Omental fat pad (tissue), 4 donors: Measurements from ENCODE around the gene REXO2. TPM values are rescaled to one million over a fixed set of nuclear protein-coding genes. Genes with fewer than 3 reads are reported as not detected.

Experiments
- ATAC-seq: fragments of 150-250 bp; one replicate; pipeline ENCODE4 v1.9.1; 2016; ENCODE audit warnings: mild to moderate bottlenecking, moderate library complexity; ENCODE audit not compliant: low FRiP score
- DNase-seq: peaks from one replicate; pipeline ENCODE4 v3.0.0-alpha.2; 2019; ENCODE audit warnings: low spot score
- total RNA-seq, 4 donors: library from RNA; depleted of rRNA; stranded (reverse); fragments of >200 nt; gene quantifications; one replicate each; pipeline ENCODE4 v1.1.0, GENCODE V29; 2016
- TF ChIP-seq, protein P1 (sequence below), 3 donors: fragments of 450-650 bp; IDR thresholded peaks; one replicate each; pipeline ENCODE4 v1.5.1; 2016 to 2017; ENCODE audit warnings: antibody characterized with exemption in 3 of 3, mild to moderate bottlenecking in 3 of 3, moderate library complexity in 2 of 3

REXO2 gene
- total RNA-seq, 4 donors from 2014 or later = 87.3 to 154 (median 106) TPM

DNA sequence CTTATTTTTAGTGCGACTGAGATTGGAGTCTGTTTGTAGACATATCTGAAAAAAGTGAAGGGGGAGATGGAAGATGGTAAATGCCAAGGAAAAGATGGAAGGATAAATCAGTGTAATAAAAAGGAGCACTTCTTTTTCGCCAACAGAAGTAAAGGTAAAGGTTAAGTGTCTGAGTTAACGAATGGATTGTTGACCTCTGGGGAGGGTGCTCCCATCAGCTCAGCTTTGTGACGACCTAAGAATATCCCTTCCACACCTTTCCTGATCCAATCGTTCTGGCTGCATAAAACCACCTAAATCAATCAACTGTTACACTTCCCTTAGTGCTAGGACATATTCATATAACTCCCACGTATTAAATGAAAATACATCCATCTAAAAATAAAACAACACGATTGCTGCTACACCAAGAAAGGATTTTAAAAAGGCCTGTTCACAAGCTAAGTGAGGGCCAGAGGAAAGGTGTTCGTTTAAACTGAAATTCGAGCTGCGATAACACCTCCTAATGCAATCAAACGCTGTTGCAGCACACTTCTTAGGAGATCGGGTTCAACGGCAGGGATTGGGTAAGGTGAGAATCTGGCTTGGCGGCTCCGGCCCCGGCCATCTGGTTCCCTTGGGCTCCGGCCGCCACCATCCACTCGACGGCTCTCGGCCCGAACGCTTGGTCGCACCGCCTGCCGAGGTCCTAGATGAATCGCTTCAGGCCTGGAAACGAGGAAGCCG, 39.6 kb upstream of the REXO2 start:
- peak; percentile 35 for ATAC-seq
- TF ChIP-seq, protein P1, sequence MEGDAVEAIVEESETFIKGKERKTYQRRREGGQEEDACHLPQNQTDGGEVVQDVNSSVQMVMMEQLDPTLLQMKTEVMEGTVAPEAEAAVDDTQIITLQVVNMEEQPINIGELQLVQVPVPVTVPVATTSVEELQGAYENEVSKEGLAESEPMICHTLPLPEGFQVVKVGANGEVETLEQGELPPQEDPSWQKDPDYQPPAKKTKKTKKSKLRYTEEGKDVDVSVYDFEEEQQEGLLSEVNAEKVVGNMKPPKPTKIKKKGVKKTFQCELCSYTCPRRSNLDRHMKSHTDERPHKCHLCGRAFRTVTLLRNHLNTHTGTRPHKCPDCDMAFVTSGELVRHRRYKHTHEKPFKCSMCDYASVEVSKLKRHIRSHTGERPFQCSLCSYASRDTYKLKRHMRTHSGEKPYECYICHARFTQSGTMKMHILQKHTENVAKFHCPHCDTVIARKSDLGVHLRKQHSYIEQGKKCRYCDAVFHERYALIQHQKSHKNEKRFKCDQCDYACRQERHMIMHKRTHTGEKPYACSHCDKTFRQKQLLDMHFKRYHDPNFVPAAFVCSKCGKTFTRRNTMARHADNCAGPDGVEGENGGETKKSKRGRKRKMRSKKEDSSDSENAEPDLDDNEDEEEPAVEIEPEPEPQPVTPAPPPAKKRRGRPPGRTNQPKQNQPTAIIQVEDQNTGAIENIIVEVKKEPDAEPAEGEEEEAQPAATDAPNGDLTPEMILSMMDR (IDR thresholded peaks at IDR 0.05) = no peak
- no peak for DNase-seq

DNA sequence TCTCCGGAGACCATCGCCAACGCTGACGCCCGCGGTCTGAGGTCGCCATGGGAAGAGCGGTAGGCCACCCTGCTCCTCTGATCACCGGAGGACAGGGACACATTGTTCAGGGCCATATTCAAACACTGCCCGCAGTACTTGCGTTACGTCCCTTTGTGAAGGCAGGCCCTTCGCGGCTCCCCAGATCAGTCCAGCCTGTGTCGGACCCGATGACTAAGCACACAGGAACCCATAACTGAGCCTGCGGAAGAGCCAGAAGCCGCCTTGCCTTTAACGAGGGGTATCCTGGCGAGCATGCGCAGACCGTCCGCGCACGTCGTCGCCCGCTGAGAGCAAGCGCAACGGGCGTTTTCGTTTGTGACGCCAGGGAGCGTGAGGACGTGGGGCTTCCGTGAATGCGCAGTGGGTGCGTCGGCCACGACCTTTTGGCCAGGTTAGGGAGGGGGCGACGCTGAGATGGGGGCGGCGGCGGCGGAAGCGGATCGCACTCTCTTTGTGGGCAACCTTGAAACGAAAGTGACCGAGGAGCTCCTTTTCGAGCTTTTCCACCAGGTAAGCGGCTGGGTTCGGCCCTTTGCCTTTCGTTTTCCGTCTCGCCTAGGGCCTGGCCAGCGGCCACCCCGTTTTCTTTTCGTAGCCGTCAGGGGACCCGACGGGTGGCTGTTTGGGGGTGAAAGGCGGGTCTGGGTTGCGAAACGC, 38.9 kb upstream of the REXO2 start, which contains the start of the genes C11orf71 and RBM7:
Gene C11orf71, minus strand, starts transcription at position 296 of the 699 bp plus-strand sequence. Its CDS starts 180 bp downstream, at position 116.
Gene RBM7, plus strand, starts transcription at position 451 of the 699 bp plus-strand sequence. Its CDS starts 6 bp downstream, at position 457.
- DNase-seq (peak; percentile 93), ATAC-seq (peak; percentile 98)
- TF ChIP-seq, protein P1 (IDR thresholded peaks at IDR 0.05) = no peak

DNA sequence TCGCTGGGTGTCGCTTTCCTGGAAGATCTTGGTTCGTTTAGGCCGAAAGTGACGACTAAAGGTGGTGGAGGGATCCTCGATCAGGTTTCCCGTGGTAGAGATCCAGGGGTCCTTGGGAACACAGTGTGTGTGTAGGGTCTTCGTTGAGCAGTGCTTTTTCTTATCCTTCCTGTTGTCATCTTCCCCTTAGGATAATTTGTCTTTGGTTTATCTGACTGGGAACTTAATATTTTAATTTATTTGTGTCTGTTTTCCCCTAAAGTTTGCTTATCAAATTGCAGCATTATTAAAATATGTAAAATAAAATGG, 38.4 kb upstream of the REXO2 start:
- ATAC-seq (no peak), DNase-seq (no peak)
- TF ChIP-seq, protein P1 (IDR thresholded peaks at IDR 0.05) = no peak

DNA sequence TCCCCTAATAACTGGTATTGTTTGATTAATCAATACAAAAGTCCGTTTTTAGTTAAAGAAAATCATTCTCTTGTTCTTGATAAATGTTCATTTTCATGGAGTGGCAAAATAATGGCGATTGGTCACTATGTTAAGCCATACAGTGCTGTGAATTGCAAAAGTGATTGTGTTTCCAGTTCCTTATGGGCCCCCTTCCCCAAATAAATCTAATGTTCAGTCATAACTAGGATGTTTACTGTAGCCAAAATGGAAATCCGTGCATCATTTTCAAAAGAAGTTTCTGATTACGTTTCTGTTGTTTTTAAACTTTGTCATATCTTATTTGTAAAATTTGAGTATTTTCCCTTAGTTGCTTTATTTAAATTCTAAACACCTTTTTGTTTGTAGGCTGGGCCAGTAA, 38.0 kb upstream of the REXO2 start:
- TF ChIP-seq, protein P1 (IDR thresholded peaks at IDR 0.05) = no peak
- ATAC-seq (no peak), DNase-seq (no peak)

DNA sequence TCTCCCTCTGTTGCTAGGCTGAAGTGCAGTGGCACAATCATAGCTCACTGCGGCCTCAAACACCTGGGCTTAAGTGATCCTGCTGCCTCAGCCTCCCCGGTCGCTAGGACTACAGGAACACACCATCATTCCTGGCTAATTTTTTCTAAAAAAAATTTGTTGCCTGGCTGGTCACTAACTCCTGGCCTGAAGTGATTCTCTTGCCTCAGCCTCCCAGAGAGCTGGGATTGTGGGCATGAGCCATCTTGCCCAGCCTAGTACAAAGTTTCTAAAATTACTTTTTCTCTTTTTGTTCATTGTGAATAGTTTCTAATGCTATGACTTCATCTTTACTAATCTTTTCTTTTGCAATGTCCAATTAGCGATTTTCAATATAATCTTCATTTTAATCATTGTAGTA, 26.3 kb upstream of the REXO2 start:
- DNase-seq (no peak), ATAC-seq (no peak)
- TF ChIP-seq, protein P1 (IDR thresholded peaks at IDR 0.05) = no peak

DNA sequence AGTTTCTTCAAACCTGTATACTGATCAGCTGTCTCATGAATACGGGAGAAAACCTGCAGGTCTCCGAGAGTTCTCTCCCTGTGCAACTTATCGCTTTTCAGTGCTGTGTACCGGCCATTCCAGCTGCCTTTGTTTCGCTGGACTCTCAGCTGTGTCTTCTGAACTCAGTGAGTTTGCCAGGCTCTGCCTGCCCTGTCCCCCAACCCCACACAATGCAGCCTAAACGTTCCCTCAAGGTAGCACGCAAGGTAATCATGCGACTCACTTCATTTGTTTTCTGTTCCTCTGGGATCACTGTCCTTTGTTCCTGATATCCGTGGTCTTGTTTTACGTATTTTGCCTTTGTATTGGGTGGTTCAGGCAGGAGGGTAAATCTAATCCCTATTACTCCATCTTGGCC, 25.3 kb upstream of the REXO2 start:
- ATAC-seq = no peak
- TF ChIP-seq, protein P1 (IDR thresholded peaks at IDR 0.05) = no peak
- no peak for DNase-seq
